BE2C (cell line): ENCODE data around the gene OR56B1.

Source experiments
- DNase-seq: peaks from one replicate; pipeline ENCODE4 v3.0.0-alpha.2; 2020
- H3K27me3 ChIP-seq: fragments of 250-450 bp; sonication (Bioruptor Pico); 2 replicates; pipeline ENCODE4 v1.5.1; 2020; ENCODE audit warnings: mild to moderate bottlenecking
- H3K36me3 ChIP-seq: fragments of 250-450 bp; sonication (Bioruptor Pico); 2 replicates; pipeline ENCODE4 v1.5.1; 2020; ENCODE audit warnings: mild to moderate bottlenecking
- H3K4me1 ChIP-seq: fragments of 250-450 bp; sonication (Bioruptor Pico); 2 replicates; pipeline ENCODE4 v1.5.1; 2020
- H3K4me3 ChIP-seq: 2 replicates; pipeline ENCODE4 v1.5.1; 2011; ENCODE audit warnings: low read depth, low read length
- H3K9me3 ChIP-seq: fragments of 250-450 bp; sonication (Bioruptor Pico); 2 replicates; pipeline ENCODE4 v1.5.1; 2020
- CTCF ChIP-seq: IDR thresholded peaks from 2 replicates; pipeline ENCODE4 v1.5.1; 2012; ENCODE audit warnings: mild to moderate bottlenecking, low read depth, low read length

The OR56B1 gene

GRCh38 chr11:5719703-5720495 lies 16.3 kb upstream of the OR56B1 start:
- Histone ChIP-seq H3K4me3 (no peak overlapping the region), H3K27me3 (no peaks in the 10 kb centered on the region), H3K36me3 (no peaks in the 10 kb centered on the region), H3K9me3 (no peaks in the 10 kb centered on the region), H3K4me1 (no peaks in the 10 kb centered on the region)
- DNase-seq = no peak
- no peak for TF ChIP-seq CTCF

- Histone ChIP-seq H3K27me3 (no peaks in the 10 kb centered on the region), H3K4me3 (no peak overlapping the region), H3K4me1 (no peaks in the 10 kb centered on the region), H3K36me3 (no peaks in the 10 kb centered on the region), H3K9me3 (no peaks in the 10 kb centered on the region)
- DNase-seq = no peak
- TF ChIP-seq CTCF = no peak
These were observed 13.6 kb upstream of the OR56B1 start for GRCh38 chr11:5722622-5723021.

- no peaks in the 10 kb centered on the region for H3K4me1 ChIP-seq
- H3K4me3 ChIP-seq = no peak overlapping the region
- H3K9me3 ChIP-seq = no peaks in the 10 kb centered on the region
- H3K27me3 ChIP-seq = no peaks in the 10 kb centered on the region
- TF ChIP-seq CTCF = no peak
- DNase-seq = no peak
- no peaks in the 10 kb centered on the region for H3K36me3 ChIP-seq
These were observed 9.9 kb upstream of the OR56B1 start for GRCh38 chr11:5726351-5726750.

- Histone ChIP-seq H3K4me1 (no peaks in the 10 kb centered on the region), H3K4me3 (no peak overlapping the region), H3K9me3 (no peaks in the 10 kb centered on the region), H3K36me3 (no peaks in the 10 kb centered on the region), H3K27me3 (no peaks in the 10 kb centered on the region)
- TF ChIP-seq CTCF = no peak
- DNase-seq = no peak
These were observed 8.6 kb upstream of the OR56B1 start for GRCh38 chr11:5727691-5728090.

GRCh38 chr11:5737091-5737490 lies 843 bp downstream of the OR56B1 start:
- Histone ChIP-seq H3K27me3 (no peaks in the 10 kb centered on the region), H3K36me3 (no peaks in the 10 kb centered on the region), H3K4me1 (no peaks in the 10 kb centered on the region), H3K4me3 (no peak overlapping the region), H3K9me3 (no peaks in the 10 kb centered on the region)
- no peak for TF ChIP-seq CTCF
- DNase-seq = no peak

- H3K36me3 ChIP-seq = no peaks in the 10 kb centered on the region
- no peak for TF ChIP-seq CTCF
- H3K27me3 ChIP-seq = no peaks in the 10 kb centered on the region
- H3K4me3 ChIP-seq = no peak overlapping the region
- no peak for DNase-seq
- no peaks in the 10 kb centered on the region for H3K4me1 ChIP-seq
- H3K9me3 ChIP-seq = no peaks in the 10 kb centered on the region
These were observed 1.6 kb downstream of the OR56B1 start for GRCh38 chr11:5737670-5738392.
